H1 (cell line): ENCODE data around the gene CRYGS. TPM values are rescaled to one million over a fixed set of nuclear protein-coding genes. Genes with fewer than 3 reads are reported as not detected.

ENCODE experiments used
- CTCF ChIA-PET: fragments of 300-600 bp; sonication (Branson Sonifier 250); formaldehyde crosslinking; loops from one replicate; lab custom pipeline; 2021; ENCODE audit not compliant: partially characterized antibody; lab: Charles Lee
- POLR2A ChIA-PET: fragments of 300-600 bp; sonication (Branson Sonifier 250); formaldehyde crosslinking; loops from one replicate; lab custom pipeline; 2021; ENCODE audit warnings: inconsistent platforms; ENCODE audit not compliant: partially characterized antibody; lab: Charles Lee
- DNase-seq, 2 experiments: peaks; one replicate each; pipeline versions ENCODE4 v3.0.0 to v3.0.0-alpha.2; 2010 to 2022; ENCODE audit warnings: low spot score in 2 of 2, low read depth in 1 of 2, mixed read lengths in 1 of 2
- FAIRE-seq: peaks from 2 replicates; lab custom pipeline; 2011; peaks lifted over from hg19 to GRCh38; lab: Jason Lieb, UNC
- H2AFZ ChIP-seq: 2 replicates; pipeline ENCODE4 v1.8.1; 2012; ENCODE audit warnings: low read length, inconsistent platforms
- H2AK5ac ChIP-seq: 2 replicates; pipeline ENCODE4 v1.6.1; 2013; ENCODE audit warnings: low read depth, low read length
- H2BK120ac ChIP-seq: replicated peaks from 2 replicates; pipeline ENCODE3; 2013; ENCODE audit warnings: low read depth, low read length, inconsistent platforms
- H2BK12ac ChIP-seq: 2 replicates; pipeline ENCODE4 v1.6.1; 2013; ENCODE audit warnings: low read depth, low read length
- H2BK15ac ChIP-seq: 2 replicates; pipeline ENCODE4 v1.6.1; 2013; ENCODE audit warnings: low read length
- H2BK20ac ChIP-seq: 2 replicates; pipeline ENCODE4 v1.6.1; 2013; ENCODE audit warnings: low read length
- H2BK5ac ChIP-seq: 2 replicates; pipeline ENCODE4 v1.6.1; 2013; ENCODE audit warnings: low read depth, low read length
- H3K14ac ChIP-seq: 2 replicates; pipeline ENCODE4 v1.6.1; 2013; ENCODE audit warnings: inconsistent platforms; ENCODE audit not compliant: insufficient read length
- H3K18ac ChIP-seq: 2 replicates; pipeline ENCODE4 v1.6.1; 2013; ENCODE audit warnings: low read length; ENCODE audit errors: extremely low read depth
- H3K23ac ChIP-seq: 2 replicates; pipeline ENCODE4 v1.6.1; 2013; ENCODE audit warnings: inconsistent platforms; ENCODE audit not compliant: insufficient read length
- H3K23me2 ChIP-seq: 2 replicates; pipeline ENCODE4 v1.6.1; 2013; ENCODE audit warnings: low read depth, low read length
- H3K27ac ChIP-seq: 2 replicates; pipeline ENCODE4 v1.6.1; 2011; ENCODE audit warnings: low read depth, low read length, inconsistent platforms
- H3K27me3 ChIP-seq, 4 experiments: replicated peaks in 1 of 4; 1 replicate in 1 of 4; 2 replicates in 3 of 4; pipeline versions ENCODE4 v1.6.1 to v1.8.1; 2011 to 2013; ENCODE audit warnings: low read length in 3 of 4, mild to moderate bottlenecking in 3 of 4, inconsistent platforms in 2 of 4, mixed read lengths in 2 of 4, moderate library complexity in 1 of 4; ENCODE audit not compliant: control insufficient read depth in 3 of 4, insufficient read depth in 3 of 4; ENCODE audit errors: extremely low read depth in 1 of 4
- H3K36me3 ChIP-seq, 4 experiments: 2 replicates each; pipeline versions ENCODE4 v1.6.1 to v1.8.1; 2011 to 2013; ENCODE audit warnings: mild to moderate bottlenecking in 4 of 4, low read length in 3 of 4, moderate library complexity in 2 of 4, control low read depth in 1 of 4, inconsistent platforms in 1 of 4; ENCODE audit not compliant: insufficient read depth in 4 of 4, control insufficient read depth in 2 of 4
- H3K4ac ChIP-seq: replicated peaks from 2 replicates; pipeline ENCODE3; 2013; ENCODE audit warnings: low read length, low read depth, mixed read lengths, inconsistent platforms; ENCODE audit not compliant: insufficient read length
- H3K4me1 ChIP-seq, 4 experiments: replicated peaks in 1 of 4; 1 replicate in 1 of 4; 2 replicates in 3 of 4; pipeline versions ENCODE4 v1.6.1 to v1.8.1; 2011 to 2013; ENCODE audit warnings: low read length in 3 of 4, inconsistent platforms in 2 of 4, mixed read lengths in 1 of 4; ENCODE audit not compliant: insufficient read depth in 4 of 4, control insufficient read depth in 3 of 4
- H3K4me2 ChIP-seq, 2 experiments: 2 replicates each; pipeline versions ENCODE4 v1.6.1 to v1.8.1; 2011 to 2013; ENCODE audit warnings: low read depth in 2 of 2, low read length in 2 of 2, control low read depth in 1 of 2, inconsistent platforms in 1 of 2, mild to moderate bottlenecking in 1 of 2; ENCODE audit not compliant: insufficient read depth in 1 of 2
- H3K4me3 ChIP-seq, 4 experiments: fragments of 200-600, 300-600 bp in 1 of 4; sonication (generic), shearing (Covaris generic), sonication (Bioruptor Twin) in 1 of 4; 2 replicates each; pipeline versions ENCODE4 v1.5.1 to v1.8.1; 2011 to 2016; ENCODE audit warnings: low read length in 4 of 4, low read depth in 3 of 4, control low read depth in 2 of 4, inconsistent platforms in 2 of 4, mild to moderate bottlenecking in 2 of 4, mixed read lengths in 1 of 4, moderate library complexity in 1 of 4; ENCODE audit not compliant: insufficient read depth in 2 of 4; ENCODE audit errors: extremely low read depth in 1 of 4
- H3K56ac ChIP-seq: replicated peaks from 2 replicates; pipeline ENCODE3; 2013; ENCODE audit warnings: low read depth, mild to moderate bottlenecking, mixed read lengths, low read length, inconsistent platforms; ENCODE audit not compliant: insufficient read length
- H3K79me1 ChIP-seq: 2 replicates; pipeline ENCODE4 v1.6.1; 2013; ENCODE audit warnings: low read depth, low read length, control low read depth
- H3K79me2 ChIP-seq, 2 experiments: 2 replicates each; pipeline versions ENCODE4 v1.6.1 to v1.8.1; 2012 to 2013; ENCODE audit warnings: low read length in 2 of 2, mild to moderate bottlenecking in 2 of 2, inconsistent platforms in 1 of 2; ENCODE audit not compliant: insufficient read depth in 2 of 2, control insufficient read depth in 1 of 2
- H3K9ac ChIP-seq, 4 experiments: replicated peaks in 1 of 4; 1 replicate in 1 of 4; 2 replicates in 3 of 4; pipeline versions ENCODE4 v1.6.1 to v1.8.1; 2011 to 2013; ENCODE audit warnings: low read depth in 3 of 4, low read length in 3 of 4, control low read depth in 2 of 4, mild to moderate bottlenecking in 2 of 4, moderate library complexity in 2 of 4, inconsistent platforms in 1 of 4; ENCODE audit errors: extremely low read depth in 1 of 4
- H3K9me3 ChIP-seq, 2 experiments: 2 replicates each; pipeline versions ENCODE4 v1.6.1 to v1.8.1; 2012 to 2013; ENCODE audit warnings: mild to moderate bottlenecking in 2 of 2, moderate library complexity in 2 of 2, control low read depth in 1 of 2, inconsistent platforms in 1 of 2, low read depth in 1 of 2, low read length in 1 of 2, mixed read lengths in 1 of 2; ENCODE audit not compliant: insufficient read depth in 2 of 2
- H4K20me1 ChIP-seq, 2 experiments: replicated peaks in 1 of 2; 2 replicates each; pipeline versions ENCODE3 to v1.8.1; 2011 to 2013; ENCODE audit warnings: inconsistent platforms in 2 of 2, low read length in 2 of 2, mild to moderate bottlenecking in 1 of 2; ENCODE audit not compliant: insufficient read depth in 2 of 2, control insufficient read depth in 1 of 2
- H4K5ac ChIP-seq: 2 replicates; pipeline ENCODE4 v1.6.1; 2013; ENCODE audit warnings: low read length, low read depth, mixed read lengths, inconsistent platforms; ENCODE audit not compliant: insufficient read length
- H4K8ac ChIP-seq: 2 replicates; pipeline ENCODE4 v1.8.0; 2013; ENCODE audit warnings: mild to moderate bottlenecking, moderate library complexity, low read length, inconsistent platforms; ENCODE audit not compliant: insufficient read depth; ENCODE audit errors: extremely low read depth
- H4K91ac ChIP-seq: replicated peaks from 2 replicates; pipeline ENCODE3; 2013; ENCODE audit warnings: low read length, mixed read lengths, inconsistent platforms; ENCODE audit not compliant: insufficient read length
- BRCA1 ChIP-seq: IDR thresholded peaks from 2 replicates; pipeline ENCODE4 v1.6.1; 2012; ENCODE audit warnings: low read depth, low read length, improper control_type of control experiment
- CHD1 ChIP-seq: IDR thresholded peaks from 2 replicates; pipeline ENCODE4 v1.6.1; 2012; ENCODE audit warnings: low read depth, low read length, improper control_type of control experiment
- CHD2 ChIP-seq: IDR thresholded peaks from 2 replicates; pipeline ENCODE4 v1.6.1; 2012; ENCODE audit warnings: low read length, improper control_type of control experiment
- HDAC6 ChIP-seq: IDR thresholded peaks from one replicate; pipeline ENCODE4 v1.7.1; 2012; ENCODE audit warnings: low read depth, mild to moderate bottlenecking, inconsistent platforms, low read length, moderate library complexity
- KDM4A ChIP-seq: IDR thresholded peaks from one replicate; pipeline ENCODE4 v1.7.1; 2012; ENCODE audit warnings: low read depth, mild to moderate bottlenecking, moderate library complexity, low read length, inconsistent platforms; ENCODE audit not compliant: severe bottlenecking
- PHF8 ChIP-seq: fragments of 200-600 bp; sonication (generic); conservative IDR thresholded peaks from 2 replicates; pipeline ENCODE4 v1.7.1; 2012; ENCODE audit warnings: low read depth, mild to moderate bottlenecking, inconsistent platforms, low read length, moderate library complexity
- SIX5 ChIP-seq: IDR thresholded peaks from 2 replicates; pipeline ENCODE4 v1.6.1; 2011; ENCODE audit warnings: mild to moderate bottlenecking, low read depth, low read length
- ZNF274 ChIP-seq: IDR thresholded peaks from 2 replicates; pipeline ENCODE4 v1.7.0; 2012; ENCODE audit warnings: low read length, borderline replicate concordance; ENCODE audit errors: extremely low read depth
- WGBS, 2 experiments: shearing (Covaris generic) in 1 of 2; methylation state at CpG; one replicate each; pipeline versions ENCODE4 v1.1.6 to v1.1.7; 2013 to 2015; ENCODE audit warnings: low lambda C conversion rate in 2 of 2, mixed read lengths in 2 of 2, inconsistent platforms in 1 of 2, low coverage in 1 of 2, missing lambda C conversion rate in 1 of 2; ENCODE audit not compliant: insufficient replicate concordance in 2 of 2, insufficient coverage in 1 of 2, insufficient read length in 1 of 2; ENCODE audit errors: extremely low coverage in 1 of 2, missing lambda C conversion rate in 1 of 2; 5-methylcytosine and 5-hydroxymethylcytosine counted together
- polyA plus RNA-seq, 7 experiments: library from polyadenylated mRNA; depleted of rRNA in 3 of 7; stranded (reverse) in 5 of 7; unstranded in 2 of 7; fragments of >200 nt in 5 of 7; fragments of 200-250 nt in 2 of 7; gene quantifications; 1 replicate in 5 of 7; 2 replicates in 1 of 7; 4 replicates in 1 of 7; pipeline versions ENCODE4 v1.2.1 to v1.2.3, GENCODE V29; 2011 to 2013; ENCODE audit warnings: missing spikeins in 2 of 7, mixed read lengths in 2 of 7
- total RNA-seq: library from RNA; stranded (reverse); fragmentation: NEBNext Ultra II Directional; extraction: Animal tissue kit (Norgen Biotek cat#: 25700); gene quantifications from 2 replicates; pipeline ENCODE4 v1.2.1, GENCODE V29; 2021

The CRYGS gene
- total and polyA plus RNA-seq, 2 of the 8 experiments (the other 6 are each of a cell fraction or from before 2014, with no cell fraction given), result 1.5 to 1.8 TPM

- no peaks in the 10 kb centered on the region for H3K23me2 ChIP-seq
- peaks cover 0 to 2% (median 0%) of the 10 kb centered on the region in 4 experiments; a peak in 1 of 7 replicates for H3K4me1 ChIP-seq
- H2BK12ac ChIP-seq, result no peak overlapping the region
- no peak for FAIRE-seq
- no peak overlapping the region for H2AK5ac ChIP-seq
- no peak overlapping the region for H3K14ac ChIP-seq
- H2BK5ac ChIP-seq, result no peak overlapping the region
- H3K9me3 ChIP-seq, result no peaks in the 10 kb centered on the region
- H3K4ac ChIP-seq, result no peak overlapping the region
- H3K9ac ChIP-seq, result no peak overlapping the region
- H4K5ac ChIP-seq, result no peak overlapping the region
- no peak overlapping the region for H4K8ac ChIP-seq
- no peak overlapping the region for H4K91ac ChIP-seq
- no peak overlapping the region for H2BK120ac ChIP-seq
- H3K79me1 ChIP-seq, result no peaks in the 10 kb centered on the region
- no peaks in the 10 kb centered on the region; a peak in 2 of 7 replicates for H3K27me3 ChIP-seq
- H2AFZ ChIP-seq, result no peak overlapping the region
- no peak for TF ChIP-seq HDAC6
- no peak for TF ChIP-seq PHF8
- TF ChIP-seq ZNF274, result no peak
- no peak for TF ChIP-seq KDM4A
- TF ChIP-seq CHD2, result no peak
- TF ChIP-seq BRCA1, result no peak
- no peak for TF ChIP-seq SIX5
- no peak for TF ChIP-seq CHD1
- no peaks in the 10 kb centered on the region for H4K20me1 ChIP-seq
- H3K23ac ChIP-seq, result no peak overlapping the region
- no peaks in the 10 kb centered on the region for H3K79me2 ChIP-seq
- no peak overlapping the region for H2BK15ac ChIP-seq
- H2BK20ac ChIP-seq, result no peak overlapping the region
- POLR2A ChIA-PET, result interaction anchor here (0.7 kb wide), 1 partner anchor 34 kb away, joined by 3 read pairs; no protein-coding TSS in a partner anchor
- H3K4me2 ChIP-seq, result no peak overlapping the region
- no peaks in the 10 kb centered on the region for H3K36me3 ChIP-seq
- H3K56ac ChIP-seq, result no peak overlapping the region
- CTCF ChIA-PET, result interaction anchor here (0.7 to 1.9 kb wide), 15 partner anchors 10 to 411 kb away, joined by 3 to 16 read pairs (median 3); no protein-coding TSS in a partner anchor
- H3K18ac ChIP-seq, result no peak overlapping the region
- no peak overlapping the region for H3K27ac ChIP-seq
- 86% methylated on average over 5 of the region's 5 CpGs; no CpG with 5 or more reads in 1 of the 2 experiments for WGBS, 2 experiments
- DNase-seq, result no peak
- H3K4me3 ChIP-seq, result no peak overlapping the region
Measured at GRCh38 chr3:186513386-186513785, 30.8 kb downstream of the CRYGS start.
